Stomach (tissue), 4 donors: ENCODE results near the gene DPPA5.

ENCODE experiments used
- POLR2A ChIP-seq, 4 donors: fragments of 450-650 bp; IDR thresholded peaks; one replicate each; pipeline ENCODE4 v1.6.1; 2016; ENCODE audit warnings: antibody characterized with exemption in 4 of 4, control low read depth in 2 of 4, mild to moderate bottlenecking in 1 of 4, moderate library complexity in 1 of 4
- TF ChIP-seq, protein P1 (sequence below), 7 experiments: fragments of 450-650 bp in 4 of 7; fragments of 200-600 bp in 3 of 7; sonication (generic) in 3 of 7; IDR thresholded peaks; one replicate each; pipeline ENCODE4 v1.5.1; 2016 to 2019; ENCODE audit warnings: antibody characterized with exemption in 7 of 7, control low read depth in 2 of 7, mild to moderate bottlenecking in 1 of 7

DNA sequence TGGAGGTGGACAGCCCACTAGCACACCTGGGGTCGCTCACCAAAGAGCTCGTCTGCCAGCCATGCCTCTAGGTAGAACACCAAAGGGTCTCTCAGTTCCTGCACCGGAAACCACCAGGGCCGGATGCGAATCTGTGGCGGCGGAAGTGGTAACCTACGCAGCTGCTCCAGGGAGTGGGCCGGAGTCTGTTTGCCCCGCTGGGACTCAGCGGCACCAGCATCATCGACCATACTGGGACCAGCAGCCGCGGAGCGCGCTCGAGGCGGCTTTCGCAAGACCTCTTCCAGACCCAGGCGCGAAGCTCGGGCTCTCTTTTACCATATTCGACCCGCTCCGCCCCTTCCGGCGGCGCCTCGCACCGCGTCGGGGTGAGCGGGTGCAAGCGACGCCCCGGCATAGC lies 15.5 kb upstream of the DPPA5 start, which contains the start of gene OOEP:
- TF ChIP-seq, protein P1, sequence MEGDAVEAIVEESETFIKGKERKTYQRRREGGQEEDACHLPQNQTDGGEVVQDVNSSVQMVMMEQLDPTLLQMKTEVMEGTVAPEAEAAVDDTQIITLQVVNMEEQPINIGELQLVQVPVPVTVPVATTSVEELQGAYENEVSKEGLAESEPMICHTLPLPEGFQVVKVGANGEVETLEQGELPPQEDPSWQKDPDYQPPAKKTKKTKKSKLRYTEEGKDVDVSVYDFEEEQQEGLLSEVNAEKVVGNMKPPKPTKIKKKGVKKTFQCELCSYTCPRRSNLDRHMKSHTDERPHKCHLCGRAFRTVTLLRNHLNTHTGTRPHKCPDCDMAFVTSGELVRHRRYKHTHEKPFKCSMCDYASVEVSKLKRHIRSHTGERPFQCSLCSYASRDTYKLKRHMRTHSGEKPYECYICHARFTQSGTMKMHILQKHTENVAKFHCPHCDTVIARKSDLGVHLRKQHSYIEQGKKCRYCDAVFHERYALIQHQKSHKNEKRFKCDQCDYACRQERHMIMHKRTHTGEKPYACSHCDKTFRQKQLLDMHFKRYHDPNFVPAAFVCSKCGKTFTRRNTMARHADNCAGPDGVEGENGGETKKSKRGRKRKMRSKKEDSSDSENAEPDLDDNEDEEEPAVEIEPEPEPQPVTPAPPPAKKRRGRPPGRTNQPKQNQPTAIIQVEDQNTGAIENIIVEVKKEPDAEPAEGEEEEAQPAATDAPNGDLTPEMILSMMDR (IDR thresholded peaks at IDR 0.05), result no peak
- TF ChIP-seq POLR2A (IDR thresholded peaks at IDR 0.05), result no peak
